SH-SY5Y (cell line): ENCODE measurements around the gene N4BP2.

Source experiments
- GATA2 ChIP-seq: IDR thresholded peaks from 2 replicates; pipeline ENCODE4 v1.6.1; 2011; ENCODE audit warnings: mild to moderate bottlenecking, low read depth, low read length
- GATA3 ChIP-seq: IDR thresholded peaks from 2 replicates; pipeline ENCODE4 v1.6.1; 2011; ENCODE audit warnings: low read depth, mild to moderate bottlenecking, low read length, moderate library complexity

N4BP2 gene

DNA sequence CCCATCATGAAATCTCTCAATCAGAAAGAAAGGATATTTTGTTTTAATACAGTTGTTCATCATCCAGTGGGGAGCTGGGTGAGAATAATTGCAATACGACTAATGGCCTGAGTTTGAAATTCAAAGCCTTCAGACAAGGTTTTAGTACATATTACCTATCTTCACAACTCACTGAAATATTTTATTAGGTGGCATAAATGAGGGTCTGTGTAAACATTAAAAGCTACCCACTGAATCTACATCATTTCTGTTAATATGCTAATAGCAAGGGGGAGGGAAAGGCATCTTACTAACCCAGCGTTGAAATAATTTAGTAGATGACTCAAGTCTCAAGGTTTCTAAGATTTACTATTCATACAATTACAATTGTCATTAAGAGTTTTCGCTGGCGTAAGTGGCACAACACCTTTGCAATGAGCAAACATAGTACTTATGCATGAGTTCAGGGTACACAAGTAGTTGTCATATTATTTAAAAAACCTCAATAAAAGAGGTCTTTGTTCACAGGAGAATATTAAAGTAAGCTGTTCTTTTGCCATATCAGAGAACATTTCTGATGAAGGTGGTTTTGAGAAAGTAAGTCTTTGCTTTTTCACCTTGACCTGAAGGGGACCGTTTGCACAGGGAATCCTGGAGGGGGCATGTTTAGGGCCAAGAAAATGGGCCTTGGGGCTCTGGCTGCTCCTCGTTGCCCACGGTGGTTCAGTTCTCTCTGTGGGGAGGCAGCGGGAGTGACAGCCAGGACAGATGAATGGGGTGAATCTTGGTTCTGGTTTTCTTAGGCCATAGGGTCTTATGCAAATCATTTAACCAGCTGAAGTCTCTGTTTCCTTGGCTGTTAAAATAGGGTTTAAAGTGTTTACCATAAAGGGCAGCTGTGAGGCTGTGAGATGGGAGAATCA is 135.7 kb downstream of the N4BP2 start:
- TF ChIP-seq GATA2, result no peak
- no peak for TF ChIP-seq GATA3

DNA sequence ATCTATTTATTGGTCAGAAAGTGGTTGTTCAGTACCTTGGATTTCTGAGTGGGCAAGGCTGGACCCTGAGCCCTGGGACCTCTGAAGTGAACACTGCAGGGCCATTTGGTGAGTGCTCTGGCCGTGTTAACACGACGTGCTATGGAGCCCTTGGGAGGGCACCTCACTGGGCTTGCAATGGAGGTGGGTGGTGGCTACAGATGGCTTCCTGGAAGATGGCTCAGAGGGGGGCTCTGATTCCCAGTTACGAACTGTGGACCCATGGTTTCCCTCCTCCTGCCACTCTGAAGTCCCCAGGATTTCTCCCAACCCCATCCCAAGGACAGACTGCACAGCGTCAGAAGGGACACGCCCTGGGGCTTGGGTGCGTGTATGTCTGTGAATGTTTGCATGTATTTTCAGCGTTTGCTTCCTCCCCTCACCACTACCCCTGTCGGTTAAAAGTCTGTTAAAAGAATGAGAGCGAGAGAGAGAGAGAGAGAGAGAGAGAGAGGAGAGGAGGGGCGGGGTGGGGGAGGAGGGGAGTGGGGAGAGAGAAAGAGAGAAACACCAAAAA is 136.4 kb downstream of the N4BP2 start:
- TF ChIP-seq GATA2 (no peak), GATA3 (no peak)

DNA sequence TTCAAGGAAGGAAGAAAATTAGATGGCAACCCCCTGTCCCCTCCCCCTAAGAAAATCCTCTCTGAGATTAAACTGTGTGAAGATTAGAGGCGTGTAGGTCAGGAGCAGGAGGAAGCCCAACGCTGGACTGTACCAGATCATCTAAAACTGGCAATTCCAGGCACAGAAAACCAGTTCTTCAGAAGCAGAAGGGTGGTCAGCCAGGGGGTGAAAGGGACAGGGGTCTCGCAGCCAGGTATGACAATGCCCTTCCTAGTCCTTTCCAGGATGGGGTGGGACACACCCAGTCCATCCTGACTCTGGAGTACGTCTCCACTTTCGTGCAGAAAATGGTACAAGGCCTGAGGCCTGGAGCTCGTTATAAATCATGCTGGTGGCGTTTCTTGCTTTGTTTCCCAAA is 136.9 kb downstream of the N4BP2 start:
- TF ChIP-seq GATA3, result no peak
- no peak for TF ChIP-seq GATA2

DNA sequence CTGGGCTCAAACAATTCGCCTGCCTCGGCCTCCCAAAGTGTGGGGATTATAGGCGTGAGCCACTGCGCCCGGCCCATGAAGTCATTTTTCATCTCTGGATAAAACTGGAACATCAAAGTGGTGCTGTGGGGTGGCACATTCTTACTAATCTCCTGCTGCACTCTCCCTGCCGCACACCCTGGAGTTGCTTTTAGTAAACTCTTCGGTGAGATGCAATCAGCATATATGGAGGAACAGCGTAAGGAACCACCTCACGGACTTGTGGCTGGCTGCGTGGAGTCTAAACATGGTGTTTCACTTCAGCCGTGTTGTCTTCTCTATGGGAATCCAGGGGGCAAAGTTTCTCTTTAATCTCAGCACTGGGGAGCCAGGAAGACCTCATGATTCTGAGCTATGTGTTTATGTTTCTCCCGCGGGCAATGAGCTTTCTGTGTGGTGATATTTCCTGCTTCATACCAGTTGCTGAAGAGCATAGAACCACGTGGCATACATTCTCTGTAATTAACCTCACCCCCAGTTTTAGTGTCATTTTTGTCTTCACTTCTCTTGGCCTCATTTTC is 138.0 kb downstream of the N4BP2 start:
- TF ChIP-seq GATA3 (no peak), GATA2 (no peak)

DNA sequence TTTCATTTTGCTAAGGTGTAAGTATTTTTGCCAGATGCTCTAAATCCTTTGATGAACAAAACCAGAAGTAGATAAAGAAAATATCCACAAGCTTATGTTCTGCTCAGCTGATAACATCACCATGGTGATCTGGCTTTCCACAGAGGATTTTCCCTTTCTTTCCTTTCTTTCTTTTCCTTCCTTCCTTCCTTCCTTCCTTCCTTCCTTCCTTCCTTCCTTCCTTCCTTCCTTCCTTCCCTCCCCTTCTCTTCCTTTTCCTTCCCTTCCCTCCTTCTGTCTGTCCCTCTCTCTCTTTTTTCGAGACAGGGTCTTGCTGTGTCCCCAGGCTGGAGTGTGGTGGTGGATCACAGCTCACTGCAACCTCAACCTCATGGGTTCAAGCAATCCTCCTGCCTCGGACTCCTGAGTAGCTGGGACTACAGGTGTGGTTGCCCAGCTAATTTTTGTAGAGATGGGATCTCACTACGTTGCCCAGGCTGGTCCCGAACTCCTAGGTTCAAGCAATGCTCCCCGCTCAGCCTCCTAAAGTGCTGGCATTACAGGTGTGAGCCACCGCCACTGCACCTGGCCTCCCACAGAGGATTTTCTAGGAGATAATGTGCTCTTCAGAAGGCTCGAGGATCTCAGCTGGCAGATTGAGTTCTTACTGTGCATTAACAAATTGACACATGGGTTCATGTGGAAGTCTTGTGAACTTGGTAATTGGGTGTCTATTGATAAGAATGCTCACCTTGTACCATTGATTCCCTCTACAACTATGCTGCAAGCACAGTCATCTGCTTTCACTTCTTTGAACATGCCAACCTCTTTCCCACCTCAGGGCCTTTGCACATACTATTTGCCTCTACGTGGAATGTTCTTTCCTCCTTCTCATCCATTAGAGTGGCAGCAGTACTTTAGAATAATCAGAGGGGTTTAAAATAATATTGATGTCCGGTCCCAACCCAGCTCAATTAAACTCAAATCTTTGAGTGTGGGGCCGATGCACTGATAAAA is 138.8 kb downstream of the N4BP2 start:
- TF ChIP-seq GATA3 (no peak), GATA2 (no peak; the same call in 1 of the 2 replicates)

DNA sequence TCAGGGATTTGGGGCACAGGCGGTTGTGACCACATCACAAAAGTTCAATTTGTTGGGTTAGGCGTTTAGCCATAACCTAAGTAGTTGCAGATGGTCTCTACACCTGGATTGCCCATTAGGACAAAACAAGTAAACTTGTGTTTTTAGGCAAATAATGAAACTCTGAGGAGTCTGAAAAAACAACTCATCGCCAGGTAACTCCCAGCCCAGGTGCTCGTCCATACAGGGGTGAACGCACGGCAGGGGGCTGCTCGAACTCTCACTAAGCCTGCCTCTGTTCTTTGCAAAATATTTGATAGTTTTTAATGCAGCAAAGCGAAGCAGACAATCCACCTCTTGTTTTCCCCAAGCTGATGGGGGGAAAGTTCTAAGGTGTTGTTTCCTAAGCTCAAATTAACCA is 139.6 kb downstream of the N4BP2 start:
- TF ChIP-seq GATA3 (no peak), GATA2 (no peak)

DNA sequence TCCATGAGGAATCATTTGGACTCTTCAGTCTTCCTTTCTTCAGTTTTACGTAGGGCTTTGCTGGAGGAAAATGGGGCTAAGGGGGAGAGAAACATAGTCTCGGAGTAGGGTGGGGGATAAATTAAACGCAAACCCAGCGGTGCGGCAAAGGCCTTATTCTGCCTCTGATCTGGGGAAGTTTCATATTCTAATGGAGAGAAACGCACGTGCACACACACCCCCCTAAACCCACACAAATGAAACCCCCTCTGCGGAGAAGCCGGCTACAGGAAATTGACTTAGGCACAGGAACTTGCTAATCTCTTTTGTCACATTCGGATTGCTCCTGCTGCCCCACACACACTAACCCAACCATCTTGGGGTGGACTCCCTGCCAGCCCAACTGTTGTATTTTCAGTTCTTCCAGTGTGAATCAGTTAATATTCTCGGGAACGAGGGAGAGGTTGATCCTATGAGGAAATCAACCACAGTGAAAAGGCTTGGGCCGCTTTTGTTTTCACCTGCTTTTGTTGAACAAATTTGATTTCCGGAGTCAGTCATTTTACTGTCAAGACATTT is 140.2 kb downstream of the N4BP2 start, which contains the start of gene RHOH:
TSS of gene RHOH (plus strand) at position 308 of the 558 bp plus-strand sequence. CDS start 46,356 bp downstream, outside the sequence.
- TF ChIP-seq GATA3, result no peak
- TF ChIP-seq GATA2, result no peak

DNA sequence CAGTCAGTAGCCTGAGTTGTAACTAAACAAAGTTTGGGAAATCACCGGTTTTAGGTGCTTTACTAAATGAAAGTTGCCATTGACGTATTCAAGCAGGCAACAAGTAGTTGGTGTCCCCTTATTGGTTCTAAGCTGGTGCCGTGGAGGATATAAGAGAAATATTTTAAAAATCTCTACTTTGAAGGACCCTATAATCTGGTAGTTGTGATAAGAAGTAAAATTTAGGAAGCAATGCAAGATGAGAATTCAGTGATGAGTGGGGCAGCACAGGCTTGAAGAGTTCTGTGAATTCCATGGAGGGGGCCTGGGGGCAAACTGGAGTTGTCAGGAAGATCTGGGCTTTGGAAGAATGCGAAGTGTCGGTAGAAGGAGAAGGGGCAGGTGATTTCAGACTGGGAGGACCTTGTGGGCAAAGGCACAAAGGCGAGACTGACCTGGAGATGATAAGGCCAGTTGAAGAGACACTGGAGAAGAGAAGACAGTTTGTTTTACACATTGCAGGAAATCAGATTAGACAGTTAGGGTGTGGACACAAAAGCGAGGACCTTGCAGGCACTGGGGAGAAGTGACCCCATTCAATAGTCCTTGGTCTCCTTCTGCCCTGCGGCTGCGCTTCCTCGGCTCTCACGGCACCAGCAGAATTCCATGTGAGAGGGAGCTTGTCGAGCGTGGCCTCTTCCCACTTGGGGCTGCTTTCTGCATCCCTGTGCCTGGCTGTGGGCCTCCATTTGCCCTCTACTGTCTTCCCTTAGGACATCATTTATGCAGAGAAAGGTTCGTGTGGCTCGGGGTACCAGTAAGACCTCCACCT is 141.4 kb downstream of the N4BP2 start:
- TF ChIP-seq GATA2, result no peak
- no peak for TF ChIP-seq GATA3

DNA sequence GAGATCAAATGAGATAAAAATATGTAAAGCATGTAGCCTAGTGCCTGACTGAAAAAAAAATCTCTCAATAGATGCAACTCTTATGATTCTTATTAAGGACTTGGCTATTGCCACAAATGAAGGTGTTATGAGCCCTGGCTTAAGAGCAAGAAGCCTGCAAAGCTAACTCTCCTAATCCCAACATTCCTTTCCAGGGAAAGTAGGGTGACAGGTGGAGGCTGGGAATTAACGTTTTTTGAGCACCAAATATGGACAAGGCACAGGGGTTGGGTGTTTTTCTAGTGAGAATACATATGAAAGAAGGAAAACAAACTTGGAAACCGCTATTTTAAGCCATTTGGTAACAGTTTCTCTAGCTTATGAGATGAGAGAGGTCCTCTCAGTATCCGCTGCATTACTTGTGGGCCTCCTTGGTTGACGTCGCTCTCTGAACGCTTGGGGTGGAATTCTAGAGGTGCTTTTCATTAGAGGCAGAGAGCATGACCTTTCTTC is 142.6 kb downstream of the N4BP2 start:
- TF ChIP-seq GATA3 (no peak), GATA2 (no peak)

DNA sequence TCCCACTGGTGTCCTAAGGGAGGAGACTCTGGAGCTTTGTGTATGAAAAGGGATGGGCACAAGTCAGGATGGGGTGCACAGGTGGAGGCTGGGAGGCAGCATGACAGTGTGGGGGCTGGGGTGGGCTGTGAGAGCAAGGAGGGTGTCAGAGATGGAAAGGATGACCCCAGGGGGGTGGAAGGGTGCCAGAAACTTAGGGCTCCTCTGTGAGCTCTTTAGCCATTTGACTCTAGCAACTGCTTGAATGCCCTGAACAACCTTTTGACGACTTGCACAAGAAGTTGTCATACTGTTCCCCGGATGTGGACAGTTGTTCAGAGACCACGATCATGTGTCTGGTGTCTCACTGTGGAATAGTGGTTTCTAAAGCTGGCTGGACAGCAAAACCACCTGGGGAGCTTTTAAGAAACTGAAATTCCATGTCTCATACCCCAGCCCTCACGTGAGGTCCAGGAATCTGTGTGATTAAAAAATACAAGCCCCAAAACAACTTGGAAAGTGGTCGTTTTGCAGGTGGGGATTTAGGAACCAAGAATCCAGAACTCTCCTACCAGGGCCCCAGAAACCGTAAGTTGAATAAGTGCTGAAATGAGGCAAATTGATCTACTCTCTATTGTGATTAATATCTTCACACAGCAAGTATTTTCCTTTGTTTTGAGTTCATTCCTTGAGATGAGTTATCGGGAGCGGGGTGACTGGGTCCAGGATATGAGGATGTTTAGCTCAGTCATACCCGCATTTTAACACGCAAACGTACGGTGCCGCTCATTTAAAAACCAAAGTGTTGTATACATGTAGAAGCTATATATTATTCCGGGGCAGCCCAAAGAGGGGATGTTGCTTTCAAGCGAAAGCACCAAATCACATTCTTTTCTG is 143.6 kb downstream of the N4BP2 start:
- TF ChIP-seq GATA2 (no peak), GATA3 (no peak)
